ENCODE data around the gene DMBX1.

DNA sequence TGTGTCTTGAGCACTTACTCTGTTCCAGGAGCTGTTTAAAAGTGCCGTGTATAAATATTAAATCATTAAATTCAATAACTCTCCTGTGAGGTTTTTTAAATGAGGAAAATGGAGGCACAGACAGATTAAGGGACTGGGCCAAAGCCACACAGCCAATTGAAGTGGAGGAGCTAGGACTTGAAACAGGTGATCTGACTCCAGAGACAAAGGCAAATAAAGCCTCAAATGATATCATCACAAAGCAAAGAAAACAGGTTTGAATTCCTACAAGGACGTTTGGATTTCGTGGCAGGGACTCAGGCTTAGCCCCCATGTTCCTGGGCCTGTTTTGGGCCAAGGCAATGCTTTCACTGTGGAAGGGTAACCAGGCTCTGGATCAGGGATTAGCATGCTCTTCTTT is 45.2 kb upstream of the DMBX1 start:
- TF ChIP-seq, protein P1, sequence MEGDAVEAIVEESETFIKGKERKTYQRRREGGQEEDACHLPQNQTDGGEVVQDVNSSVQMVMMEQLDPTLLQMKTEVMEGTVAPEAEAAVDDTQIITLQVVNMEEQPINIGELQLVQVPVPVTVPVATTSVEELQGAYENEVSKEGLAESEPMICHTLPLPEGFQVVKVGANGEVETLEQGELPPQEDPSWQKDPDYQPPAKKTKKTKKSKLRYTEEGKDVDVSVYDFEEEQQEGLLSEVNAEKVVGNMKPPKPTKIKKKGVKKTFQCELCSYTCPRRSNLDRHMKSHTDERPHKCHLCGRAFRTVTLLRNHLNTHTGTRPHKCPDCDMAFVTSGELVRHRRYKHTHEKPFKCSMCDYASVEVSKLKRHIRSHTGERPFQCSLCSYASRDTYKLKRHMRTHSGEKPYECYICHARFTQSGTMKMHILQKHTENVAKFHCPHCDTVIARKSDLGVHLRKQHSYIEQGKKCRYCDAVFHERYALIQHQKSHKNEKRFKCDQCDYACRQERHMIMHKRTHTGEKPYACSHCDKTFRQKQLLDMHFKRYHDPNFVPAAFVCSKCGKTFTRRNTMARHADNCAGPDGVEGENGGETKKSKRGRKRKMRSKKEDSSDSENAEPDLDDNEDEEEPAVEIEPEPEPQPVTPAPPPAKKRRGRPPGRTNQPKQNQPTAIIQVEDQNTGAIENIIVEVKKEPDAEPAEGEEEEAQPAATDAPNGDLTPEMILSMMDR (IDR thresholded peaks at IDR 0.05): no peak
- TF ChIP-seq POLR2A (IDR thresholded peaks at IDR 0.05) (no peak), EP300 (IDR thresholded peaks at IDR 0.05) (no peak), POLR2AphosphoS5 (IDR thresholded peaks at IDR 0.05) (no peak)

All from suprapubic skin (tissue), 4 donors.